ENCODE results near the gene PSENEN. TPM values are rescaled to one million over a fixed set of nuclear protein-coding genes. Genes with fewer than 3 reads are reported as not detected.

PSENEN gene
- polyA plus RNA-seq, 3 donors, result 37.2 to 57.2 (median 49.9) TPM

DNA sequence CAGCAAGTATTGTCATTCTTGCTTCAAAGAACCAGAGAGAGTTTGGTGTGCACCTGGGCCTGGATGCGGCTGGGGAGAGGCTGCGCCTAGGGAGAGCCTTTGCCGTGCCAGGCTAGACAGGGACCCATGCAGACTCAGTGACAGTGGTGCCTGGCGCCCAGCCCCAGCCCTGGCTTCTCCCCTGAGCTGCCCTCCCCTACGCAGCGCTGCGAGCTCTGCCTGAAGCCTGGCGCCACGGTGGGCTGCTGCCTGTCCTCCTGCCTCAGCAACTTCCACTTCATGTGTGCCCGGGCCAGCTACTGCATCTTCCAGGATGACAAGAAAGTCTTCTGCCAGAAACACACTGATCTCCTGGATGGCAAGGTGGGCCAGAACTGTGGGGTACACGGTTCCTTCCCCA is 15.7 kb upstream of the PSENEN start:
- no peak overlapping the region for H3K27ac ChIP-seq (ENCODE audit: low read depth, low read length)
- WGBS, 3 donors, result 90 to 96% (median 94%) methylated on average over 11 of the region's 11 CpGs

DNA sequence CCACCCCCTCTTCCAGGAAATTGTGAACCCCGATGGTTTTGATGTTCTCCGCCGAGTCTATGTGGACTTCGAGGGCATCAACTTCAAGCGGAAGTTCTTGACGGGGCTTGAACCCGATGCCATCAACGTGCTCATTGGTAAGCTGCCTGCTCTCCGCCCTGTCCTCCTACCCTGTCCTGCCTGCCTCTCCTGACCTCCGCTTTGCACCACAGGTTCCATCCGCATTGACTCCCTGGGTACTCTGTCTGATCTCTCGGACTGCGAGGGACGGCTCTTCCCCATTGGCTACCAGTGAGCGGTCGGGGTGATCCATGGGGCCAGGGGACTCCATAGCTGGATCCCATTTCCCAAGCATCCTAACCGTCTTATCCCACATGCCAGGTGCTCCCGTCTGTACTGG is 15.1 kb upstream of the PSENEN start:
- H3K27ac ChIP-seq (ENCODE audit: low read depth, low read length), result no peak overlapping the region
- 92 to 95% (median 95%) methylated on average over 18 of the region's 18 CpGs for WGBS, 3 donors

DNA sequence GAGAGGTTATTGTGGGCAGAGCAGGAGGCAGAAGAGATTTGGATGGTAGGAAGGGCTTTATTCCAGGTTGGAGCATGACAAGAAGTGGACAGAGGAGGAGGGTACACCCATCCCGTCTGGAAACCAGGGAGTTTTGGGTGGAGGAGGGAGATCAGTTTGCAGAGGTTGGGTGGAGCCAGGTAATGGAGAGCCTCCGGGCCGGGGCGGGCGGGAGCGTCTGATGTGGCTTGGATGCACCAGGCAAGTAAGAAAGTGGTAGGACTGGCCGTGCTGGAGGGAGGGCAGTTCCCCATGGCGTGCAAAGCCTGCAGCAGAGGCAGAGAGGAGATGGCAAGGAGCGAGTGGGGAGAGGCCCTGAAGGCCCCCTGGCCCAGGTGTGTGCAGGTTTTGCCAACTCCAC is 14.1 kb upstream of the PSENEN start:
- no peak overlapping the region for H3K27ac ChIP-seq (ENCODE audit: low read depth, low read length)
- WGBS, 3 donors, result 83 to 87% (median 85%) methylated on average over 8 to 9 of the region's 9 CpGs

DNA sequence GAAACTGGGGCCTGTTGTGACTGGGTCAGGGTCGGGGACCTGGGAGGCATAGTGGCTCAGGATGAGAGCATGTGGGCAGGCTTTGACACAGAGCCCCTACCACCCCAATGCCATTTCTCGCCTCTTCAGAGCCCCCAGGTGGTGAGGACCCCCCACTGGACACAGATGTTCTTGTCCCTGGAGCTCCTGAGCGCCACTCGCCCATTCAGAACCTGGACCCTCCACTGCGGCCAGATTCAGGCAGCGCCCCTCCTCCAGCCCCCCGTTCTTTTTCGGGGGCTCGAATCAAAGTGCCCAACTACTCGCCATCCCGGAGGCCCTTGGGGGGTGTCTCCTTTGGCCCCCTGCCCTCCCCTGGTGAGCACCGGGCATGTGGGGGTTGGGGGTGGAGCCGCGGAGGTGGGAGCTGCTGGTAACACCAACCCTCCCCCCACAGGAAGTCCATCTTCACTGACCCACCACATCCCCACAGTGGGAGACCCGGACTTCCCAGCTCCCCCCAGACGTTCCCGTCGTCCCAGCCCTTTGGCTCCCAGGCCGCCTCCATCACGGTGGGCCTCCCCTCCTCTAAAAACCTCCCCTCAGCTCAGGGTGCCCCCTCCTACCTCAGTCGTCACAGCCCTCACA is 13.6 kb upstream of the PSENEN start:
- WGBS, 3 donors, result 88 to 92% (median 90%) methylated on average over 21 of the region's 21 CpGs
- no peak overlapping the region for H3K27ac ChIP-seq (ENCODE audit: low read depth, low read length)

DNA sequence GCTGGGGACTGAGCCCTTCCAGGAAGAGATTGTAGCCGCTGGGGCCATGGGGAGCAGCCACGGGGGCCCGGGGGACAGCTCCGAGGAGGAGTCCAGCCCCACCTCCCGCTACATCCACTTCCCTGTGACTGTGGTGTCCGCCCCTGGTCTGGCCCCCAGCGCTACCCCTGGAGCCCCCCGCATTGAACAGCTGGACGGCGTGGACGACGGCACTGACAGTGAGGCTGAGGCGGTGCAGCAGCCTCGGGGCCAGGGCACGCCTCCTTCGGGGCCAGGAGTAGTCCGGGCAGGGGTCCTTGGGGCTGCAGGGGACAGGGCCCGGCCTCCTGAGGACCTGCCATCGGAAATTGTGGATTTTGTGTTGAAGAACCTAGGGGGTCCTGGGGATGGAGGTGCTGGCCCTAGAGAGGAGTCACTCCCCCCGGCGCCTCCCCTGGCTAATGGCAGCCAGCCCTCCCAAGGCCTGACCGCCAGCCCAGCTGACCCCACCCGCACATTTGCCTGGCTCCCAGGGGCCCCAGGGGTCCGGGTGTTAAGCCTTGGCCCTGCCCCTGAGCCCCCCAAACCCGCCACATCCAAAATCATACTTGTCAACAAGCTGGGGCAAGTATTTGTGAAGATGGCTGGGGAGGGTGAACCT is 12.8 kb upstream of the PSENEN start:
- WGBS, 3 donors, result 87 to 92% (median 88%) methylated on average over 24 to 25 of the region's 25 CpGs
- H3K27ac ChIP-seq (ENCODE audit: low read depth, low read length), result no peak overlapping the region

DNA sequence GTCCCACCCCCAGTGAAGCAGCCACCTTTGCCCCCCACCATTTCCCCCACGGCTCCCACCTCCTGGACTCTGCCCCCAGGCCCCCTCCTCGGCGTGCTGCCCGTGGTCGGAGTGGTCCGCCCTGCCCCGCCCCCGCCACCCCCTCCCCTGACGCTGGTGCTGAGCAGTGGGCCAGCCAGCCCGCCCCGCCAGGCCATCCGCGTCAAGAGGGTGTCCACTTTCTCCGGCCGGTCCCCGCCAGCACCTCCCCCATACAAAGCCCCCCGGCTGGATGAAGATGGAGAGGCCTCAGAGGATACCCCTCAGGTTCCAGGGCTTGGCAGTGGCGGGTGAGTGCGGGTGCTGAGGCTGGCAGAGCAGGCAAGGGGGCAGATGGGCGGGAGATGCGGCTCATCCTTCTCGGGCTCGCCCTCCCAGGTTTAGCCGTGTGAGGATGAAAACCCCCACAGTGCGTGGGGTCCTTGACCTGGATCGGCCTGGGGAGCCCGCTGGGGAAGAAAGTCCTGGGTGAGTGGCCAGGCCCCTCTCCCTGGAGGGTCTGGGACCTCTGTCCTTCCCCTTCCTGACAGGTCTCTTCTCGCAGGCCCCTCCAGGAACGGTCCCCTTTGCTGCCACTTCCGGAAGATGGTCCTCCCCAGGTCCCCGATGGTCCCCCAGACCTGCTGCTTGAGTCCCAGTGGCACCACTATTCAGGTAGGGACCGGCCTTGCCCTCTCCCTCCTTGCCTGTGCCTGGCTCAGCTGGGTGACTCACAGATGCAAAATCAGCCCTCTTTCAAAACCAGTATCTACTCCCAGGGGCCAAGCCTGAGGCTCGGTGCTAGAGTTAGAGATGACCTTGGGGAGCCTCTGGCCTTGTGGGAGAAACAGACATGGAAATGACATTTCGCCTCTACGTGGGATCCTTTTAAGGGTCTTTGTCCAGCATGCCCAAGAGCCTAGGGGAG is 12.0 kb upstream of the PSENEN start:
- WGBS, 3 donors, result 86 to 93% (median 90%) methylated on average over 35 of the region's 35 CpGs
- no peak overlapping the region for H3K27ac ChIP-seq (ENCODE audit: low read depth, low read length)

DNA sequence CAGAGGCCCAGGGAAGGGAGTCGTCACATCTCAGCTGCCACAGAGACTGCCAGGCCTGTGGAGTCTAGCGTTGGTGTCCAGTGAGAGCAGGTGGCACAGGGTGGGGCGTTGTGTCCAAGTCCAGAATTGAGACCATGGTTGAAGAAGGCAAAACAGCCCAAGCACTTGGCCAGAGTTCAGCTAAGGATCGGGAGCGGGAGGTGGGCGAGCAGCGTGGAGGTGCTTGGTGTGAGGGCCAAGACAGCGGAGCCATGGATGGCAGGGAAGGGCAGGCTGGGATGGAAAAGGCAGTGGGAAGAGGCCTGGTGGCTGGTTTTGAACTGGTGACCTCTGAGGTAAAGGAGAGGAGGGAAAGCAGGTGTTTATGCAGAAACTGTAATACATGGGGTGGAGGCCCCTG is 11.2 kb upstream of the PSENEN start:
- H3K27ac ChIP-seq (ENCODE audit: low read depth, low read length), result no peak overlapping the region
- WGBS, 3 donors, result 94 to 96% (median 95%) methylated on average over 8 of the region's 8 CpGs

DNA sequence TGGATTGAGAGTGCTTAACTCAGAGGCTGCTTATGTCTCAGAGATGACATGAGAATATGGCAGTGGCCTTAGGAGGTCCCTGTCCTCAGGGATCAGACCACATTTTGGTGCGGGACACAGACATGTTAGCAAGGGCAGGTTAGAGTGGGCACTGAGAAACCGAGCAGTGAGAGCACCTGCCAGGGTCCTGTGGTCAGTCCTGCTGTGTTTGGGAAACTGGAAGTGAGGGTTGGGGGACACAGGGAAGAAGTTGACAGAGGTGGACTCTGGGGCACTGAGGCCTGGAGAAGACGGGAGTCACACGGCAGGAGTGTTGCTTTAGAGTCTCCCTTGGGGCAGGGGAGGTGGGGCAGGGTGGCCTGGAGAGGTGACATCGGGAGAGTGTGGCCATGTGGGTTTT is 10.6 kb upstream of the PSENEN start:
- WGBS, 3 donors, result 80 to 87% (median 84%) methylated on average over 5 of the region's 5 CpGs
- H3K27ac ChIP-seq (ENCODE audit: low read depth, low read length), result no peak overlapping the region

DNA sequence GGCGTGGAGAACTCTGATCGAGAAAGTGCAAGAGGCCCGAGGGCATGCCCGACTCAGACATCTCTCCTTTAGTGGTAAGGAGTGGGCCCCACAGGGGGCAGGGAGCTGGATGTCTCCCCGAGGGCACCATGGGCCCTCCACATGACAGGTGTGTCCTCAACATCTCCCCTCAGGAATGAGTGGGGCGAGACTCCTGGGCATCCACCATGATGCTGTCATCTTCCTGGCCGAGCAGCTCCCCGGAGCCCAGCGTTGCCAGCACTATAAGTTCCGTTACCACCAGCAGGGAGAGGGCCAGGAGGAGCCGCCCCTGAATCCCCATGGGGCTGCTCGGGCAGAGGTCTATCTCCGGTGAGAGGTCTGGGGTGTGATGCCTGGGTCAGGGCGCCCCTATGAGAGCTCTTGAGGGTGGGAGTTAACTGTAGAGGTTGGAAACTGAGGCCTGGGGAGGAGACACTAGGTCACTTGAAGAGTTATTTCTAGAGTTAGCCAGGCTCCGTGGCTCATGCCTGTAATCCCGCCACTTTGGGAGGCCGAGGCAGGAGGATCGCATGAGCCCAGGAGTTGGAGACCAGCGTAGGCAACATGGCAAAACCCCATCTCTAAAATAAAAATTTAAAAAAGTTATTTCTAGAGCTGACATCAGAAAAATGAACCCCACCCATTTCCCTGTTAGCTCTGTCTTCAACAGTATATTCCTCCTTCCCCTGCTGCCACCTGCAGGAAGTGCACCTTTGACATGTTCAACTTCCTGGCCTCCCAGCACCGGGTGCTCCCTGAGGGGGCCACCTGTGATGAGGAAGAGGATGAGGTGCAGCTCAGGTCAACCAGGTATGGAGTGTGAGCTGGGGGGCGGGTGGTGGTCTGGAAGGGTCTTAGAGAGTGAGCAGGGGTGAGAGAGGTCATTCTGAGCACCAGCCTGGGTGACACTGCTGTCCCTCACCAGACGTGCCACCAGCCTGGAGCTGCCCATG is 8.3 kb upstream of the PSENEN start:
- 84 to 89% (median 88%) methylated on average over 22 of the region's 22 CpGs for WGBS, 3 donors
- no peak overlapping the region for H3K27ac ChIP-seq (ENCODE audit: low read depth, low read length)

DNA sequence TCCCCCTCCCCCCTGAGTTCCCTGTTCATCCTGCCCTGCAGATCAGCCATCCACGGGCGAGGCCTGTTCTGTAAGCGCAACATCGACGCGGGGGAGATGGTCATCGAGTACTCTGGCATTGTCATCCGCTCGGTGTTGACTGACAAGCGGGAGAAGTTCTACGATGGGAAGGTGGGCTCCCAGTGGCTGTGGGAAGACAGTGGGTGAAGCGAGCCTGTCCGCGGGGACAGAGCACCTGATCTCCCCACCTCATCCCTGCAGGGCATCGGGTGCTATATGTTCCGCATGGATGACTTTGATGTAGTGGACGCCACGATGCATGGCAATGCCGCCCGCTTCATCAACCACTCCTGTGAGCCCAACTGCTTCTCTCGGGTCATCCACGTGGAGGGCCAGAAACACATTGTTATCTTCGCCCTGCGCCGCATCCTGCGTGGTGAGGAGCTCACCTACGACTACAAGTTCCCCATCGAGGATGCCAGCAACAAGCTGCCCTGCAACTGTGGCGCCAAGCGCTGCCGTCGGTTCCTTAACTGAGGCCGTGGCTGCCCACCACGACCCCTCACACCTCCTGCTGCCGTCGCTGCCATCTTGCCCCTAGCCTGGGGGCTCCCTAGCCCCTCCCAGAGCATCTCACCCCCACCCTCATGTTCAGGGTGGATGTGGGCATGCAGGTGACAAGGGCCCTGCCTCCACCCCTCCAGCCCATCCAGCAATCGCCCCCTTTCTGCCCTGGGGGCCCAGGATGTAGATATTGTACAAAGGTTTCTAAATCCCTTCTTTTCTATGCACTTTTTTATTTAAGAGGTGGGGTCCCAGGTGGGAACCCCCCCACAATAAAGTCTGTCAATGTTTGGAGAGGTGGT is 7.2 kb upstream of the PSENEN start:
- 90 to 91% (median 91%) methylated on average over 37 of the region's 37 CpGs for WGBS, 3 donors
- no peak overlapping the region for H3K27ac ChIP-seq (ENCODE audit: low read depth, low read length)

DNA sequence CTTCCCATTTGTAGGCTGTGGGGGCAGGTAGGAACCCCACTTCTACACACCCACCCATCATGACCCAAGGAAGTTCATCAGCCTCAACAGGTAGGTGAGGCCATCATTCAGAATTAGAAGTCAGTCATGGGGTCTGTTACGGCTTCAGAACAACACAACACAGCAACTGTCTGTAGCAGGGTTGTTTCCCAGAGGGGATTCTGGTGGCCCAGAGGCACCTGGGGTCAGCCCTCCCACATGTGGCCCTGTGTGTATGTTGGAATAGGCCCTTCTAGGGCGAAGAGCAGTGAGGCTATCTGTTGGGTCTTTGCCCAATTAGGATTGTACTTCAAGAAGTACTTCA is 6.6 kb upstream of the PSENEN start:
- H3K27ac ChIP-seq (ENCODE audit: low read depth, low read length), result no peak overlapping the region
- WGBS, 3 donors, result 72 to 97% (median 83%) methylated on average over 2 of the region's 2 CpGs

DNA sequence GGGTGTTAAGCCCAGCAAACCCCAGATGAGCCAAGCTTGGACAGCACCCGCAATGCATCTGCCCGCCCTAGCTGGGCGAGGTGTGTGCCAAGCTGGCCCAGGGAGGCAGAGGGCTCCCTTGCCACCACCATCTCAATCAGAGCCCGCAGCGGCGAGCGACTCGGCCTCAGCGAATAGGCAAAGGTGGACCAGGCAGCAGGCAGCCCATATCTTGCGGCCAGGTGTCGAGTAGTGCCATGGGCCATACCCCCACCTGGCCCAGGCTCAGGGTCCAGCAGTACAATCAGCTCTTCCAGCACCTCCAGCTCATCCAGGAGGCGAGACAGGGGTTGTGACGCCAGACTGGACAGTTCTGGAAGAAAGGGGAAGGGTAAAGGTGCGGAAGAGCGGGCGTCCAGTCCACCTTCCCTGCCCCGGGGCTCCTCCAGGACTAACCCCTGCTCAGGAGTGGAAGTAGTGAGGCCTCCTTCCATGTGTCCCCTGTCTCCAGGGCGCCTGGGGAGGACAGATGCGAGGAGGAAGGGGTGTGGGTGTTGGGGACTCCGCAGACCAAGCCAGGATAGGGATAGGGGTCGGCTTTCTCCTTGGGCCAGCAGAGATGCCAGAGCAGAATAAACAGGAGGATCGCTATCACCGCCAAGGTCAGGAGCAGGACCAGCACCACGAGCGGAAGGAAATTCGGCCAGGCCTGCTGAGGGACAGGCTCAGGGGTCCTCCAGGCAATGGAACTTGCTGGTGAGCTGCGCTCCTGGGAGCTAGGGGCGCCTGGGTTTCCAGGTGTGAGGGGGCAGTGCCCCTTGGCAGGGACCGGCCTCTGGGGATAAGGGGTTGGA is 6.0 kb upstream of the PSENEN start:
- WGBS, 3 donors, result 70 to 81% (median 80%) methylated on average over 29 of the region's 29 CpGs
- H3K27ac ChIP-seq (ENCODE audit: low read depth, low read length), result peak overlapping the region; percentile 45

DNA sequence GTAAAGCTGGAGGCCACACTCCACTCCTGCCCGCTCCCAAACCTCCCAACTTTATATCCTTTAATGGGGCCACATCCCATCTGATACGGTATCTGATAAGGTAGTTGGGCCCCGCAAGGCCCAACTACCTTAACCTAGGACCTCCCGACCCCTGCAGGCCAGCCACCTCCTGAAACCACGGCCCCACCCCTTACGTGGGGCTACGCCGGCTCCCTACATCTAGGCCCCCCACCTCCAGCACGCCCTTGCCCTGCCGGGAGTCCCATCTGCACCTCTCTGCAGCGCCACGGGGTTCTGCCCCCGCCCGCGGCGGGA is 5.4 kb upstream of the PSENEN start:
- H3K27ac ChIP-seq (ENCODE audit: low read depth, low read length), result peak overlapping the region; percentile 45
- WGBS, 3 donors, result 0 to 7% (median 5%) methylated on average over 16 of the region's 16 CpGs

DNA sequence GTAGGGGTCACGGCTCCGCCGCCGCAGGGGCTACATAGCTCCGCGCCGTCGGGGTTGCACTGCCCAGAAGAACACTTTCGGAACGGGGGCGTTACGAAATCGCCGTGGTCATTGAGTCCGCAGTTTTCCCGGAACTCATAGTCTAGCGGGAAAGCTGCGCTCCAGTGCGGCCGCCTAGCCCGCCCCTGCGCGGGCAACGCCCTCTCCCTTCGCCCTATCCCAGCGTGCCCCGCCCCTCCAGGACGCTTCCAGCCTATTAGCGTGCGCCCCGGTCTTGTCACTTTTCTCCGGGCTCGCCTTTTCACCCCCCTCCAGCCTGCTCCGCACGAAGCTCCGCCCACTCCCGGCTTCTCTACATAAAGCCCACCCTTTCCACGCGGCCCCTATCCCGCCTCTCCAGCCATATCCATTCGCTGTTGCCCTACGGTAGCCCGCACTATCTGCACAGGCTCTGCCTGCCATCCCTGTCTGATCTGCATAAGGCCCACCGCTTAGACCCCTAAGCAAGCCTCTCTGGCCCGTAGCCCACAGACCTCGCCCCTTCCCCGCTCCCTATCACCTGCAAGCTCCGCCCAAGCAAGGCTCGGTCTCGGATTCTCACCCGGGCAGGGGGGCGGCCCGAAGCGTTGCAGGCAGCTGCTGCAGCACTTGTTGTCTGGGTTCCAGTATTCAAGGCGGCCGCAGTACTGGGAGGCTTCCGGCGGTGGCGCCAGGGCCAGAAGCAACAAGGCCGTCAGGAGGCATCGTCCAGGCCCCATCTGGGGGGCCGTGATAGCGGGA is 4.8 kb upstream of the PSENEN start:
- peak overlapping the region; percentile 51 for H3K27ac ChIP-seq (ENCODE audit: low read depth, low read length)
- 0 to 1% (median 0%) methylated on average over 59 to 63 of the region's 63 CpGs for WGBS, 3 donors

DNA sequence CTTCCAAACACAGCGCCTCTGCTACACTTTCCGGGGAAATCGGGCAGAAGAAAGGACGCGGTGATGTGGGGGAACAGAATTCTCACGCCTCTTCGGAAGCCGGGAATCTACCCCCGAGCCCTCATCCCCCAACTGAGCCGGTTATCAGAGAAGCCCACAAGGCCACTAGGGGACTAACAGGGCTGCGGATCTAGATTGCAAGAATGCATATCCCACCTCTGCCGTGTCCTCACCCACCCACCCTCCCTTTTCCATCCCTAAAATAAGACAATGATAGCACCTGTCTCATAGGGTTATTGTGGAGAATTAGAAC is 4.3 kb upstream of the PSENEN start:
- H3K27ac ChIP-seq (ENCODE audit: low read depth, low read length), result peak overlapping the region; percentile 51
- WGBS, 3 donors, result 1 to 10% (median 5%) methylated on average over 12 of the region's 12 CpGs

DNA sequence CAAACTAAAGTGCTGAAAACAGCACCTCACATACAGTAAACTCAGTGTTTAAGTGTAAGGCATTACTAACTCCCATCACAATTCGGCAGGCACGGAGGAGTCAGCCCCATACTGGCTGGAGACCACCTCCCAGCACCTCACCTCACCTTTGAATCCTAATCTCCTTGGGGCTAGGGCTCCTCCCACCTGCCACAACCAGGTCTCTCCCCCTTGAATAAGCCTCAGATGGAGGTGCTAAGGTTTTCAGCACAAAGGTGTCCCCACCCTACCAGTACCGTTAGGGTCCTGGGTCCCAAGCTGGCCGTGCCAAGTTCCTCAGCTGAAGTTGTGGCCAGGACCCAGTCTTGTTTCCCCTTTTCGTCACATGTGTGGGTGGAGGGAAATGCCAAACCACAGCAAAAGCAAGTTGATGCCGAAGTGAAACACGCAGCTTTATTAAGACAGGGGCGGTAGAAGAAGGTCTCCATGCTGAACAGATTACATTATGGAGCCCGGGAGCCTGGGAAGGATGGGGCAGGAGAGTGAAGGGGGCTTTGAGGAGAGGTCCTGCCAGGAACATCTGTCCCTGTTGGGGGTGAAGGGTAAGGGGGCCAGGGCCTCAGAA is 3.2 kb upstream of the PSENEN start, which contains the start of gene IGFLR1:
Gene IGFLR1 (minus strand): TSS at position 332 of the 604 bp plus-strand sequence. CDS start 1,272 bp downstream, outside the sequence.
- H3K27ac ChIP-seq (ENCODE audit: low read depth, low read length), result peak within 1 kb of the TSS; percentile 19
- WGBS, 3 donors, result 51 to 73% (median 60%) methylated on average over 9 of the region's 9 CpGs
